H9 (cell line): ENCODE results near the gene KRT36. TPM values are rescaled to one million over a fixed set of nuclear protein-coding genes. Genes with fewer than 3 reads are reported as not detected.

Experiments
- DNase-seq: peaks from one replicate; pipeline ENCODE4 v3.0.0-alpha.2; 2017
- H2AFZ ChIP-seq: one replicate; pipeline ENCODE4 v1.6.1; 2013; ENCODE audit warnings: mild to moderate bottlenecking, low read length, control low read depth, moderate library complexity
- H2AK5ac ChIP-seq: 2 replicates; pipeline ENCODE4 v1.6.1; 2013; ENCODE audit warnings: low read length, control low read depth, mixed read lengths; ENCODE audit not compliant: insufficient read length
- H2BK120ac ChIP-seq: one replicate; pipeline ENCODE4 v1.6.1; 2013; ENCODE audit warnings: low read depth, mild to moderate bottlenecking, low read length, control low read depth, inconsistent platforms; ENCODE audit not compliant: poor library complexity, severe bottlenecking
- H2BK12ac ChIP-seq: 2 replicates; pipeline ENCODE4 v1.6.1; 2013; ENCODE audit warnings: low read length, control low read depth, mixed read lengths, low read depth; ENCODE audit not compliant: insufficient read length
- H2BK15ac ChIP-seq: 2 replicates; pipeline ENCODE4 v1.6.1; 2013; ENCODE audit warnings: low read depth, low read length, control low read depth
- H2BK20ac ChIP-seq: one replicate; pipeline ENCODE4 v1.6.1; 2013; ENCODE audit warnings: low read depth, mild to moderate bottlenecking, low read length, control low read depth, inconsistent platforms; ENCODE audit not compliant: poor library complexity, severe bottlenecking
- H2BK5ac ChIP-seq: 2 replicates; pipeline ENCODE4 v1.6.1; 2013; ENCODE audit warnings: low read length, control low read depth, mixed read lengths; ENCODE audit not compliant: insufficient read length
- H3K14ac ChIP-seq: 2 replicates; pipeline ENCODE4 v1.6.1; 2013; ENCODE audit warnings: low read length, control low read depth; ENCODE audit not compliant: insufficient read depth
- H3K18ac ChIP-seq: 2 replicates; pipeline ENCODE4 v1.6.1; 2013; ENCODE audit warnings: low read depth, mild to moderate bottlenecking, mixed read lengths, low read length, control low read depth; ENCODE audit not compliant: insufficient read length
- H3K23ac ChIP-seq: 2 replicates; pipeline ENCODE4 v1.6.1; 2013; ENCODE audit warnings: low read length, control low read depth, mixed read lengths, low read depth; ENCODE audit not compliant: insufficient read length
- H3K23me2 ChIP-seq: 2 replicates; pipeline ENCODE4 v1.6.1; 2013; ENCODE audit warnings: low read depth, mild to moderate bottlenecking, mixed read lengths, low read length, control low read depth; ENCODE audit not compliant: insufficient read length, poor library complexity, severe bottlenecking
- H3K27ac ChIP-seq: 2 replicates; pipeline ENCODE4 v1.5.1; 2013; ENCODE audit warnings: low read length, control low read depth, mixed read lengths, low read depth; ENCODE audit not compliant: insufficient read length
- H3K27me3 ChIP-seq: 2 replicates; pipeline ENCODE4 v1.6.1; 2013; ENCODE audit warnings: low read length, control low read depth, inconsistent platforms; ENCODE audit not compliant: insufficient read depth
- H3K4ac ChIP-seq: 2 replicates; pipeline ENCODE4 v1.6.1; 2013; ENCODE audit warnings: low read depth, mild to moderate bottlenecking, control low read depth, inconsistent platforms, low read length, moderate library complexity
- H3K4me1 ChIP-seq: 2 replicates; pipeline ENCODE4 v1.6.1; 2013; ENCODE audit warnings: low read length, control low read depth, inconsistent platforms; ENCODE audit not compliant: insufficient read depth
- H3K4me2 ChIP-seq: 2 replicates; pipeline ENCODE4 v1.6.1; 2013; ENCODE audit warnings: low read length, control low read depth, mixed read lengths; ENCODE audit not compliant: insufficient read length, insufficient read depth
- H3K56ac ChIP-seq: 2 replicates; pipeline ENCODE4 v1.6.1; 2013; ENCODE audit warnings: low read depth, mild to moderate bottlenecking, mixed read lengths, low read length, control low read depth; ENCODE audit not compliant: insufficient read length
- H3K79me1 ChIP-seq: 2 replicates; pipeline ENCODE4 v1.6.1; 2013; ENCODE audit warnings: low read depth, mild to moderate bottlenecking, moderate library complexity, low read length, control low read depth, inconsistent platforms; ENCODE audit not compliant: insufficient read depth, poor library complexity, severe bottlenecking
- H3K79me2 ChIP-seq: 2 replicates; pipeline ENCODE4 v1.6.1; 2013; ENCODE audit warnings: low read length, control low read depth, inconsistent platforms; ENCODE audit not compliant: insufficient read depth
- H3K9ac ChIP-seq: 2 replicates; pipeline ENCODE4 v1.6.1; 2013; ENCODE audit warnings: low read length, control low read depth, mixed read lengths; ENCODE audit not compliant: insufficient read length; ENCODE audit errors: extremely low read depth
- H3K9me3 ChIP-seq: one replicate; pipeline ENCODE4 v1.6.1; 2013; ENCODE audit warnings: low read depth, low read length, inconsistent platforms; ENCODE audit not compliant: control insufficient read depth
- H3T11ph ChIP-seq: one replicate; pipeline ENCODE4 v1.6.1; 2013; ENCODE audit warnings: mild to moderate bottlenecking, low read length, control low read depth, inconsistent platforms
- H4K20me1 ChIP-seq: one replicate; pipeline ENCODE4 v1.6.1; 2013; ENCODE audit not compliant: control insufficient read depth, insufficient read length, insufficient read depth
- H4K5ac ChIP-seq: 2 replicates; pipeline ENCODE4 v1.6.1; 2013; ENCODE audit warnings: low read depth, mild to moderate bottlenecking, mixed read lengths, low read length, control low read depth; ENCODE audit not compliant: insufficient read length
- H4K8ac ChIP-seq: replicated peaks from 2 replicates; pipeline ENCODE4 v1.6.1; 2013; ENCODE audit warnings: low read length, control low read depth, mixed read lengths, low read depth; ENCODE audit not compliant: insufficient read length
- H4K91ac ChIP-seq: 2 replicates; pipeline ENCODE4 v1.6.1; 2013; ENCODE audit warnings: low read depth, mild to moderate bottlenecking, moderate library complexity, mixed read lengths, low read length, control low read depth; ENCODE audit not compliant: insufficient read length
- H3K27ac Mint-ChIP-seq, 3 experiments: 2 replicates in 2 of 3; 3 replicates in 1 of 3; pipeline ENCODE4 v1.8.0; 2020 to 2021; ENCODE audit warnings: mixed read lengths in 3 of 3, mild to moderate bottlenecking in 1 of 3, moderate library complexity in 1 of 3
- H3K27me3 Mint-ChIP-seq: 2 replicates; pipeline ENCODE4 v1.8.0; 2021; ENCODE audit warnings: low read depth, mild to moderate bottlenecking, moderate library complexity, mixed read lengths
- H3K36me3 Mint-ChIP-seq, 3 experiments: 2 replicates in 2 of 3; 3 replicates in 1 of 3; pipeline ENCODE4 v1.8.0; 2020 to 2021; ENCODE audit warnings: low read depth in 3 of 3, mixed read lengths in 3 of 3; ENCODE audit not compliant: insufficient read depth in 1 of 3
- H3K4me1 Mint-ChIP-seq, 2 experiments: 2 replicates each; pipeline ENCODE4 v1.8.0; 2020; ENCODE audit warnings: mixed read lengths in 2 of 2
- H3K4me3 Mint-ChIP-seq, 2 experiments: 2 replicates in 1 of 2; 3 replicates in 1 of 2; pipeline ENCODE4 v1.8.0; 2020 to 2021; ENCODE audit warnings: mild to moderate bottlenecking in 2 of 2, mixed read lengths in 2 of 2, moderate library complexity in 1 of 2
- H3K9me3 Mint-ChIP-seq, 2 experiments: 2 replicates in 1 of 2; 3 replicates in 1 of 2; pipeline ENCODE4 v1.8.0; 2020; ENCODE audit warnings: mild to moderate bottlenecking in 2 of 2, mixed read lengths in 2 of 2, moderate library complexity in 1 of 2
- WGBS: extraction: QIAGEN DNeasy Blood & Tissue Kit; methylation state at CpG from one replicate; pipeline ENCODE4 v1.1.7; 2013; ENCODE audit warnings: missing lambda C conversion rate, low lambda C conversion rate, mixed read lengths; ENCODE audit not compliant: insufficient read length; ENCODE audit errors: extremely low coverage; 5-methylcytosine and 5-hydroxymethylcytosine counted together
- total RNA-seq: library from RNA; stranded (reverse); gene quantifications from 2 replicates; pipeline ENCODE4 v1.2.1, GENCODE V29; 2021
- TF ChIP-seq, protein P1 (sequence below): fragments of 200-600 bp; sonication (generic); conservative IDR thresholded peaks from 3 replicates; pipeline ENCODE4 v1.8.0; 2021; ENCODE audit warnings: antibody characterized with exemption, mild to moderate bottlenecking

KRT36 gene
- total RNA-seq, 1 experiment from 2014 or later: not detected

DNA sequence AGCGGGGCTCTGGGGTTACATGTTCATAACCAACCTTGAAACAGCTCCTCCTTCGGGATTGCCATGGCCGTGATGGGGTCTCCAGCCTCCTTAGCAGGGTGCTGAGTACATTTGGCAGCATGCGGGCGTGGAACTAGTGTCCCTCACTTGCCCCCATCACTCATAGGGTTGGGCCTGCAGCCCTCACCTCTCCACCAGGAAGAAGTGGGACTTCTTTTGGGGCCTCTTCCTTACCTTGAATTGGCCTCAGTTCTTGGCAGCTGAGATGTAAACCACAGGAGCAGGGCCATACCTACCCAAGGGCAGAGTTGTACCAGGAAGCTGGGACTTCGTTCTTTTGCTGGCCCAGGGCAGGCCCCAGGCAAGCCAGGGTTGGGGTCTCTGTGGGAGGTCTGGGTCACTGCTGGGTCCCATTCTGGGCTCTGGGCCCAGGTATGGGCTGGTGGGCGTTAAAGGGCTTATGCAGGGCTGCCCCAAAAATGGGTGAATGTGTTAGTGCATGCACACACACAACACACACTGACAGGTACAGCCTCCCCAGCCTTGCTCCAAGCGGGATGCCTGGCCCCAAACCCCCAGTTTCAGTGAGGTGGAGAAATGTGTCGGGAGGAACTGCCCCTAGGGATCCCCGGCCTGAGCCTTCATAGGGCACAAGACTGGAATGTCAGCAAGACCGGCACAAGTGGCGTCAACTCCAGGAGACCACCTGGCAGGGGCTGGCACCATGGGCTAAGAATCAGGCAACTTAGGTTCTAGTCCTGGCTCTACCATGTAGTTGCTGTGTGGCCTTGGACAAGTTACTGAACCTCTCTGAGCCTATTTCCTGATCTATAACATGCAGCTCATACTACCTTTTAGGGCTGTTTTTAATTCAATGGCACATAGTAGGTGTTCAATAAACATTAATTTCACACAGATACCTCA, 32.9 kb upstream of the KRT36 start:
- H3K23ac ChIP-seq: no peak overlapping the region
- Mint-ChIP-seq H3K36me3 (peaks cover 25 to 43% (median 37%) of the 10 kb centered on the region in 3 experiments; a peak in 6 of 7 replicates), H3K27ac (peak overlapping the region in 2 of 3 experiments; percentile 83 to 89; a peak in 3 of 7 replicates), H3K4me3 (no peak overlapping the region), H3K27me3 (no peaks in the 10 kb centered on the region; the same call in 1 of the 2 replicates), H3K4me1 (peaks cover 33 to 44% of the 10 kb centered on the region in 2 experiments), H3K9me3 (no peaks in the 10 kb centered on the region)
- no peaks in the 10 kb centered on the region for H4K20me1 ChIP-seq
- H3K9me3 ChIP-seq: no peaks in the 10 kb centered on the region
- TF ChIP-seq, protein P1, sequence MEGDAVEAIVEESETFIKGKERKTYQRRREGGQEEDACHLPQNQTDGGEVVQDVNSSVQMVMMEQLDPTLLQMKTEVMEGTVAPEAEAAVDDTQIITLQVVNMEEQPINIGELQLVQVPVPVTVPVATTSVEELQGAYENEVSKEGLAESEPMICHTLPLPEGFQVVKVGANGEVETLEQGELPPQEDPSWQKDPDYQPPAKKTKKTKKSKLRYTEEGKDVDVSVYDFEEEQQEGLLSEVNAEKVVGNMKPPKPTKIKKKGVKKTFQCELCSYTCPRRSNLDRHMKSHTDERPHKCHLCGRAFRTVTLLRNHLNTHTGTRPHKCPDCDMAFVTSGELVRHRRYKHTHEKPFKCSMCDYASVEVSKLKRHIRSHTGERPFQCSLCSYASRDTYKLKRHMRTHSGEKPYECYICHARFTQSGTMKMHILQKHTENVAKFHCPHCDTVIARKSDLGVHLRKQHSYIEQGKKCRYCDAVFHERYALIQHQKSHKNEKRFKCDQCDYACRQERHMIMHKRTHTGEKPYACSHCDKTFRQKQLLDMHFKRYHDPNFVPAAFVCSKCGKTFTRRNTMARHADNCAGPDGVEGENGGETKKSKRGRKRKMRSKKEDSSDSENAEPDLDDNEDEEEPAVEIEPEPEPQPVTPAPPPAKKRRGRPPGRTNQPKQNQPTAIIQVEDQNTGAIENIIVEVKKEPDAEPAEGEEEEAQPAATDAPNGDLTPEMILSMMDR: no peak
- H3K4ac ChIP-seq: no peak overlapping the region
- peaks cover 7% of the 10 kb centered on the region for H3K23me2 ChIP-seq
- H4K5ac ChIP-seq: no peak overlapping the region
- no peak overlapping the region for H3K14ac ChIP-seq
- no peak overlapping the region for H3K56ac ChIP-seq
- H3K4me1 ChIP-seq: no peaks in the 10 kb centered on the region; the same call in 1 of the 2 replicates
- H2BK120ac ChIP-seq: no peak overlapping the region
- H2BK20ac ChIP-seq: no peak overlapping the region
- no peaks in the 10 kb centered on the region for H3K27me3 ChIP-seq
- no peak for DNase-seq
- no peak overlapping the region for H2BK5ac ChIP-seq
- no peak overlapping the region for H3K18ac ChIP-seq
- H2BK12ac ChIP-seq: no peak overlapping the region
- no peak overlapping the region for H3K9ac ChIP-seq
- H4K91ac ChIP-seq: no peak overlapping the region
- H2AK5ac ChIP-seq: no peak overlapping the region
- peaks cover 4% of the 10 kb centered on the region; the same call in 1 of the 2 replicates for H3K79me2 ChIP-seq
- WGBS: no CpG with 5 or more reads among the region's 12 CpGs
- H3K4me2 ChIP-seq: no peak overlapping the region
- H4K8ac ChIP-seq: no peak overlapping the region
- no peaks in the 10 kb centered on the region for H3K79me1 ChIP-seq
- no peak overlapping the region for H2AFZ ChIP-seq
- H2BK15ac ChIP-seq: no peak overlapping the region
- no peak overlapping the region for H3T11ph ChIP-seq
- no peak overlapping the region for H3K27ac ChIP-seq
